Adrenal gland (tissue), 12 donors: ENCODE results near the gene SYT2. TPM values are rescaled to one million over a fixed set of nuclear protein-coding genes. Genes with fewer than 3 reads are reported as not detected.

Experiments used
- DNase-seq, 7 donors: peaks; one replicate each; pipeline ENCODE4 v3.0.0-alpha.2; 2019 to 2020
- H3K27ac ChIP-seq, 5 donors: fragments of 200-600 bp; sonication (generic) in 4 of 5; 1 replicate in 3 of 5; 2 replicates in 2 of 5; pipeline versions ENCODE4 v1.5.1 to v1.8.0; 2016 to 2020; ENCODE audit warnings: mild to moderate bottlenecking in 1 of 5
- H3K27me3 ChIP-seq: fragments of 200-600 bp; 2 replicates; pipeline ENCODE4 v1.8.0; 2021
- H3K36me3 ChIP-seq, 2 donors: fragments of 200-600 bp; replicated peaks in 1 of 2; 1 replicate in 1 of 2; 2 replicates in 1 of 2; pipeline versions ENCODE4 v1.5.1 to v1.8.0; 2018 to 2022
- H3K4me1 ChIP-seq, 2 donors: fragments of 200-600 bp; replicated peaks in 1 of 2; 1 replicate in 1 of 2; 2 replicates in 1 of 2; pipeline versions ENCODE4 v1.5.1 to v1.8.0; 2018 to 2021
- H3K4me3 ChIP-seq, 4 donors: fragments of 200-600 bp; sonication (generic) in 3 of 4; one replicate each; pipeline ENCODE4 v1.5.1; 2016 to 2018
- H3K9me3 ChIP-seq, 3 donors: fragments of 200-600 bp; sonication (generic) in 1 of 3; replicated peaks in 1 of 3; 1 replicate in 2 of 3; 2 replicates in 1 of 3; pipeline versions ENCODE4 v1.5.1 to v1.8.0; 2016 to 2021
- CTCF ChIP-seq, 6 experiments: fragments of 450-650 bp in 4 of 6; fragments of 200-600 bp in 2 of 6; sonication (generic) in 1 of 6; IDR thresholded peaks; 1 replicate in 5 of 6; 2 replicates in 1 of 6; pipeline versions ENCODE4 v1.5.1 to v1.8.0; 2016 to 2021; ENCODE audit warnings: antibody characterized with exemption in 6 of 6, mild to moderate bottlenecking in 2 of 6, moderate library complexity in 1 of 6
- POLR2A ChIP-seq, 2 donors: fragments of 450-650 bp; IDR thresholded peaks; one replicate each; pipeline ENCODE4 v1.6.1; 2017; ENCODE audit warnings: antibody characterized with exemption in 2 of 2, mild to moderate bottlenecking in 2 of 2, moderate library complexity in 1 of 2
- WGBS, 4 donors: extraction: QIAGEN DNeasy Blood & Tissue Kit in 2 of 4; methylation state at CpG; one replicate each; pipeline versions ENCODE4 v1.1.5 to v1.1.7; 2013 to 2017; 5-methylcytosine and 5-hydroxymethylcytosine counted together
- intact Hi-C, 2 donors: fragments of 100-400 bp; cut with DNase I; formaldehyde crosslinking; loops; one replicate each; pipeline versions ENCODE4 v1.14.1 to v1.15.0; 2022 to 2023
- polyA plus RNA-seq, 3 donors: library from polyadenylated mRNA; stranded (reverse); fragments of 200-250 nt in 2 of 3; fragments of 350-450 nt in 1 of 3; fragmentation: Illumina TruSeq in 1 of 3; extraction: RNeasy Lipid Tissue Mini Kit (QIAGEN cat#74804) in 1 of 3; gene quantifications; one replicate each; pipeline ENCODE4 v1.2.3, GENCODE V29; 2013 to 2014
- total RNA-seq, 9 donors: library from RNA; depleted of rRNA in 4 of 9; stranded (reverse); fragments of >200 nt in 4 of 9; fragments of 120-200 nt in 1 of 9; fragmentation: NEBNext Ultra II Directional in 1 of 9; extraction: Animal tissue kit (Norgen Biotek cat#: 25700) in 1 of 9; gene quantifications; one replicate each; pipeline versions ENCODE4 v1.1.0 to v1.2.4, GENCODE V29; 2013 to 2023
- donor health status: healthy with polysubstance abuse.
- donor health status: Bipolar disorder and iron deficiency.
- donor health status: DM: yes; HTN: yes; CAD: no.
- donor health status: DM: no; HTN: no; CAD: no.
- donor health status: DM: no; HTN: no; CAD: no.
- donor health status: DM: yes; HTN: yes; CAD: no.

The SYT2 gene
- total and polyA plus RNA-seq, 12 donors, result 0.08 to 3.8 (median 0.44) TPM; not detected in 3

- no peak for DNase-seq
- Histone ChIP-seq H3K27ac (no peak overlapping the region), H3K9me3 (no peaks in the 10 kb centered on the region), H3K4me3 (no peak overlapping the region), H3K4me1 (peaks cover 0 to 14% of the 10 kb centered on the region in 2 donors), H3K27me3 (peaks cover 19% of the 10 kb centered on the region), H3K36me3 (no peaks in the 10 kb centered on the region)
- no peak for TF ChIP-seq CTCF (IDR thresholded peaks at IDR 0.05)
- TF ChIP-seq POLR2A (IDR thresholded peaks at IDR 0.05), result no peak
- WGBS, 4 donors, result 19 to 22% (median 20%) methylated on average over 16 to 22 of the region's 22 CpGs
- intact Hi-C loops, result no loop called here
Measured at GRCh38 chr1:202644219-202645096, 65.8 kb downstream of the SYT2 start.

GRCh38 chr1:202643397-202644218 lies 66.6 kb downstream of the SYT2 start:
- intact Hi-C loops, result no loop called here
- DNase-seq, result no peak
- peak overlapping the region in 1 of 4 donors; percentile 24 for H3K4me3 ChIP-seq
- H3K9me3 ChIP-seq, result no peaks in the 10 kb centered on the region
- TF ChIP-seq CTCF (IDR thresholded peaks at IDR 0.05) (no peak), POLR2A (IDR thresholded peaks at IDR 0.05) (no peak)
- 0 to 2% (median 1%) methylated on average over 28 to 54 of the region's 55 CpGs for WGBS, 4 donors
- peaks cover 0 to 14% of the 10 kb centered on the region in 2 donors for H3K4me1 ChIP-seq
- no peak overlapping the region for H3K27ac ChIP-seq
- peaks cover 19% of the 10 kb centered on the region for H3K27me3 ChIP-seq
- no peaks in the 10 kb centered on the region for H3K36me3 ChIP-seq

GRCh38 chr1:202642619-202643291 lies 67.5 kb downstream of the SYT2 start:
- Histone ChIP-seq H3K9me3 (no peaks in the 10 kb centered on the region), H3K36me3 (no peaks in the 10 kb centered on the region), H3K27me3 (peaks cover 19% of the 10 kb centered on the region), H3K27ac (no peak overlapping the region), H3K4me3 (peak overlapping the region in 1 of 4 donors; percentile 24), H3K4me1 (peaks cover 0 to 14% of the 10 kb centered on the region in 2 donors)
- DNase-seq, result no peak
- TF ChIP-seq CTCF (IDR thresholded peaks at IDR 0.05), result no peak
- no peak for TF ChIP-seq POLR2A (IDR thresholded peaks at IDR 0.05)
- 1 to 3% (median 1%) methylated on average over 11 to 58 of the region's 58 CpGs for WGBS, 4 donors
- intact Hi-C loops, result no loop called here

- H3K36me3 ChIP-seq, result no peaks in the 10 kb centered on the region
- H3K27ac ChIP-seq, result no peak overlapping the region
- TF ChIP-seq POLR2A (IDR thresholded peaks at IDR 0.05), result no peak
- no peak for DNase-seq
- H3K4me3 ChIP-seq, result peak overlapping the region in 1 of 4 donors; percentile 24
- intact Hi-C loops, result no loop called here
- H3K27me3 ChIP-seq, result peaks cover 19% of the 10 kb centered on the region
- H3K4me1 ChIP-seq, result peaks cover 0 to 14% of the 10 kb centered on the region in 2 donors
- no peaks in the 10 kb centered on the region for H3K9me3 ChIP-seq
- WGBS, 4 donors, result 10 to 34% (median 25%) methylated on average over 2 to 20 of the region's 20 CpGs
Measured at GRCh38 chr1:202642212-202642611, 68.0 kb downstream of the SYT2 start.
